GM12878 (cell line): Measurements from ENCODE around the gene DNAH2. TPM values are rescaled to one million over a fixed set of nuclear protein-coding genes. Genes with fewer than 3 reads are reported as not detected.

ENCODE experiments used
- ATAC-seq: fragments of 200-7000 bp; cut with Tn5 transposase; 3 replicates; pipeline ENCODE4 v1.9.1; 2020; ENCODE audit warnings: mild to moderate bottlenecking, moderate library complexity
- BruUV-seq: library from RNA; stranded (reverse); fragments of 400-500 nt; replicated peaks from 2 replicates; lab custom pipeline; 2021; lab: Mats Ljungman, UMichigan
- CTCF ChIA-PET: fragments of 300-600 bp; sonication (Branson Sonifier 250); formaldehyde crosslinking; extraction: SDS; loops from one replicate; lab custom pipeline; 2021; ENCODE audit warnings: inconsistent platforms; lab: Yijun Ruan, JAX
- POLR2A ChIA-PET: fragments of 350-600 bp; formaldehyde crosslinking; extraction: SDS; loops from one replicate; lab custom pipeline; 2021; ENCODE audit warnings: inconsistent platforms; lab: Charles Lee
- RAD21 ChIA-PET: fragments of 300-600 bp; sonication (Branson Sonifier 250); formaldehyde crosslinking; loops from one replicate; lab custom pipeline; 2023; ENCODE audit warnings: antibody characterized with exemption; ENCODE audit not compliant: unreplicated experiment; lab: Charles Lee
- SMC1A ChIA-PET: fragments of 300-600 bp; sonication (Branson Sonifier 250); formaldehyde crosslinking; loops from one replicate; lab custom pipeline; 2023; ENCODE audit not compliant: unreplicated experiment, uncharacterized antibody; lab: Charles Lee
- DNase-seq: peaks from one replicate; pipeline ENCODE4 v3.0.0-alpha.2; 2011; ENCODE audit warnings: low read depth, low spot score
- FAIRE-seq: peaks from 3 replicates; lab custom pipeline; 2011; peaks lifted over from hg19 to GRCh38; lab: Jason Lieb, UNC
- H2AFZ ChIP-seq: 2 replicates; pipeline ENCODE4 v1.6.0; 2011; ENCODE audit warnings: low read depth, low read length, control low read depth; ENCODE audit not compliant: control insufficient read depth
- H3K27ac ChIP-seq: 2 replicates; pipeline ENCODE4 v1.5.1; 2011; ENCODE audit warnings: control low read depth; ENCODE audit not compliant: control insufficient read depth, insufficient read depth
- H3K27me3 ChIP-seq, 2 experiments: replicated peaks in 1 of 2; 2 replicates each; pipeline versions ENCODE4 v1.6.0 to v1.6.1; 2011; ENCODE audit warnings: low read length in 1 of 2; ENCODE audit not compliant: control insufficient read depth in 2 of 2, insufficient read depth in 2 of 2
- H3K36me3 ChIP-seq, 2 experiments: 2 replicates each; pipeline ENCODE4 v1.5.1; 2011; ENCODE audit warnings: low read length in 1 of 2; ENCODE audit not compliant: control insufficient read depth in 2 of 2, insufficient read depth in 2 of 2
- H3K4me1 ChIP-seq: 2 replicates; pipeline ENCODE4 v1.6.1; 2011; ENCODE audit warnings: mild to moderate bottlenecking, low read length, moderate library complexity, mixed read lengths; ENCODE audit not compliant: control insufficient read depth, insufficient read depth
- H3K4me2 ChIP-seq: 2 replicates; pipeline ENCODE4 v1.6.0; 2011; ENCODE audit warnings: control low read depth; ENCODE audit not compliant: control insufficient read depth, insufficient read depth
- H3K4me3 ChIP-seq: fragments of 200-600 bp; sonication (generic); 2 replicates; pipeline ENCODE4 v1.5.1; 2016
- H3K79me2 ChIP-seq: 2 replicates; pipeline ENCODE4 v1.6.0; 2011; ENCODE audit warnings: low read length; ENCODE audit not compliant: control insufficient read depth, insufficient read depth
- H3K9ac ChIP-seq: 2 replicates; pipeline ENCODE4 v1.8.0; 2011; ENCODE audit warnings: low read length, control low read depth, mixed read lengths; ENCODE audit not compliant: control insufficient read depth, insufficient read depth
- H3K9me3 ChIP-seq: replicated peaks from 3 replicates; pipeline ENCODE4 v1.5.1; 2011; ENCODE audit warnings: mild to moderate bottlenecking, low read length; ENCODE audit not compliant: control insufficient read depth, insufficient read depth
- H4K20me1 ChIP-seq: 2 replicates; pipeline ENCODE4 v1.6.0; 2011; ENCODE audit not compliant: control insufficient read depth, insufficient read depth
- BRCA1 ChIP-seq: IDR thresholded peaks from 2 replicates; pipeline ENCODE4 v1.6.1; 2011; ENCODE audit warnings: low read depth, low read length, improper control_type of control experiment
- E2F4 ChIP-seq: IDR thresholded peaks from 2 replicates; pipeline ENCODE4 v1.6.1; 2012; ENCODE audit warnings: low read depth, low read length, improper control_type of control experiment
- ESRRA ChIP-seq: IDR thresholded peaks from 2 replicates; pipeline ENCODE4 v1.6.1; 2012; ENCODE audit warnings: mild to moderate bottlenecking, low read length, improper control_type of control experiment
- HDAC2 ChIP-seq: fragments of 200-600 bp; sonication (generic); IDR thresholded peaks from 2 replicates; pipeline ENCODE4 v1.6.1; 2017
- HDAC6 ChIP-seq: fragments of 200-600 bp; sonication (generic); IDR thresholded peaks from one replicate; pipeline ENCODE4 v1.8.0; 2017; ENCODE audit warnings: antibody characterized with exemption; ENCODE audit not compliant: unreplicated experiment
- HDGF ChIP-seq: fragments of 450-650 bp; IDR thresholded peaks from 2 replicates; pipeline ENCODE4 v1.6.1; 2016; ENCODE audit warnings: antibody characterized with exemption
- NFXL1 ChIP-seq: fragments of 450-650 bp; IDR thresholded peaks from 2 replicates; pipeline ENCODE4 v1.6.1; 2017; ENCODE audit warnings: antibody characterized with exemption, mild to moderate bottlenecking, borderline replicate concordance
- PKNOX1 ChIP-seq: fragments of 450-650 bp; IDR thresholded peaks from 2 replicates; pipeline ENCODE4 v1.6.1; 2016; ENCODE audit warnings: mild to moderate bottlenecking
- RAD21 ChIP-seq: IDR thresholded peaks from 2 replicates; pipeline ENCODE4 v1.6.1; 2011; ENCODE audit warnings: mild to moderate bottlenecking, low read depth, low read length, moderate library complexity; ENCODE audit not compliant: insufficient read depth
- RCOR1 ChIP-seq: conservative IDR thresholded peaks from 2 replicates; pipeline ENCODE4 v1.6.1; 2012; ENCODE audit warnings: low read depth, low read length, improper control_type of control experiment
- RFX5 ChIP-seq: IDR thresholded peaks from 2 replicates; pipeline ENCODE4 v1.6.1; 2011; ENCODE audit warnings: low read depth, low read length, improper control_type of control experiment
- SMC3 ChIP-seq: IDR thresholded peaks from 2 replicates; pipeline ENCODE4 v1.6.1; 2011; ENCODE audit warnings: low read length, improper control_type of control experiment, borderline replicate concordance
- SP1 ChIP-seq: IDR thresholded peaks from one replicate; pipeline ENCODE4 v1.6.1; 2011; ENCODE audit warnings: low read depth, low read length
- SPI1 ChIP-seq: IDR thresholded peaks from 2 replicates; pipeline ENCODE4 v1.6.1; 2011; ENCODE audit warnings: low read depth, mild to moderate bottlenecking, low read length, moderate library complexity, borderline replicate concordance; ENCODE audit not compliant: insufficient read depth
- ZNF687 ChIP-seq: fragments of 450-650 bp; IDR thresholded peaks from 2 replicates; pipeline ENCODE4 v1.6.1; 2017; ENCODE audit warnings: mild to moderate bottlenecking, moderate library complexity
- WGBS: methylation state at CpG from one replicate; pipeline ENCODE4 v1.1.6; 2016; ENCODE audit warnings: low lambda C conversion rate; ENCODE audit not compliant: insufficient replicate concordance, insufficient coverage; ENCODE audit errors: missing lambda C conversion rate; 5-methylcytosine and 5-hydroxymethylcytosine counted together
- in situ Hi-C: fragments of 300-500 bp; cut with MboI; formaldehyde crosslinking; loops from 9 replicates; pipeline ENCODE4 v1.14.3; 2018; ENCODE audit warnings: mixed read lengths
- intact Hi-C: fragments of 100-400 bp; cut with micrococcal nuclease; formaldehyde crosslinking; loops from one replicate; pipeline ENCODE4 v1.14.2; 2022; ENCODE audit not compliant: unreplicated experiment
- polyA plus RNA-seq, 11 experiments: library from polyadenylated mRNA; depleted of rRNA in 4 of 11; unstranded in 6 of 11; stranded (reverse) in 5 of 11; fragments of >200 nt; fragmentation: Nextera tagmentation in 4 of 11; fragmentation: Illumina TruSeq in 1 of 11; extraction: Ambion mirVana in 4 of 11; extraction: Trizol in 1 of 11; gene quantifications; 1 replicate in 1 of 11; 2 replicates in 10 of 11; pipeline versions ENCODE4 v1.2.1 to v1.2.3, GENCODE V29; 2011 to 2016; ENCODE audit warnings: inconsistent platforms in 2 of 11, missing spikeins in 2 of 11, low read depth in 1 of 11
- total RNA-seq, 4 experiments: library from RNA; depleted of rRNA in 3 of 4; stranded (reverse); fragments of >200 nt in 3 of 4; fragmentation: Illumina TruSeq in 1 of 4; extraction: Trizol in 1 of 4; gene quantifications; 2 replicates each; pipeline versions ENCODE4 v1.2.1 to v1.2.3, GENCODE V29; 2013 to 2021

The DNAH2 gene
- total and polyA plus RNA-seq, 10 of the 15 experiments (the other 5 are each of a cell fraction or from before 2014, with no cell fraction given) = not detected

GRCh38 chr17:7832431-7832830, 114.9 kb downstream of the DNAH2 start:
- CTCF ChIA-PET = interaction anchor here (1.0 to 5.9 kb wide), 11 partner anchors 8 to 209 kb away, joined by 3 to 57 read pairs (median 11); partner anchors contain the start of genes GUCY2D, NAA38 and TP53
- no peaks in the 10 kb centered on the region for H3K36me3 ChIP-seq
- no peak overlapping the region for H3K4me2 ChIP-seq
- WGBS = 47% methylated on average over 10 of the region's 10 CpGs
- DNase-seq = no peak
- H3K9ac ChIP-seq = no peak overlapping the region
- in situ Hi-C loops (no loop called here), intact Hi-C loops (no loop called here)
- no peak for FAIRE-seq
- no peaks in the 10 kb centered on the region for H3K9me3 ChIP-seq
- no peak for ATAC-seq
- peaks cover 3% of the 10 kb centered on the region for H3K4me1 ChIP-seq
- RAD21 ChIA-PET = interaction anchor here (1.0 to 4.2 kb wide), 3 partner anchors 11 to 19 kb away, joined by 3 to 27 read pairs (median 3); no protein-coding TSS in a partner anchor
- no TSS peak for BruUV-seq
- H3K79me2 ChIP-seq = peaks cover 15% of the 10 kb centered on the region
- H3K27me3 ChIP-seq = peaks cover 0 to 1% of the 10 kb centered on the region in 2 experiments; a peak in 1 of 4 replicates
- H2AFZ ChIP-seq = no peak overlapping the region
- POLR2A ChIA-PET = interaction anchor here (1.1 to 4.9 kb wide), 4 partner anchors 11 to 158 kb away, joined by 3 to 49 read pairs (median 6); partner anchors contain the start of gene NAA38
- no peak overlapping the region for H3K27ac ChIP-seq
- SMC1A ChIA-PET = interaction anchor here (1.2 to 1.7 kb wide), 3 partner anchors 9 to 25 kb away, joined by 4 to 6 read pairs (median 5); partner anchors contain the start of gene NAA38
- no peak overlapping the region for H3K4me3 ChIP-seq
- no peaks in the 10 kb centered on the region for H4K20me1 ChIP-seq
- TF ChIP-seq SPI1 (no peak), HDAC6 (no peak), BRCA1 (no peak), ESRRA (no peak), NFXL1 (no peak), RFX5 (no peak), SMC3 (no peak), HDGF (no peak), SP1 (no peak), HDAC2 (no peak), RCOR1 (no peak), E2F4 (no peak), PKNOX1 (no peak), RAD21 (no peak), ZNF687 (no peak)
